HFF-Myc (cell line): ENCODE data around the gene UPF1.
"Not testable (repeated sequence)": the region's sequence is repeated elsewhere in the genome, so short reads cannot be mapped to it uniquely, and the experiment has no call there.

Source experiments
- DNase-seq: peaks from one replicate; pipeline ENCODE4 v3.0.0-alpha.2; 2011; ENCODE audit warnings: low read depth; ENCODE audit errors: extremely low read depth
- H3K4me3 ChIP-seq: replicated peaks from 2 replicates; pipeline ENCODE4 v1.5.1; 2011; ENCODE audit warnings: low read depth, mild to moderate bottlenecking, control low read depth, low read length
- CTCF ChIP-seq: IDR thresholded peaks from 2 replicates; pipeline ENCODE4 v1.5.1; 2012; ENCODE audit warnings: mild to moderate bottlenecking, low read depth, low read length, control low read depth; ENCODE audit errors: missing control alignments

The UPF1 gene

GRCh38 chr19:18807861-18808331 is 23.9 kb upstream of the UPF1 start:
- no peak overlapping the region for H3K4me3 ChIP-seq
- TF ChIP-seq CTCF: no peak
- no peak for DNase-seq

- no peak for DNase-seq
- no peak overlapping the region for H3K4me3 ChIP-seq
- no peak for TF ChIP-seq CTCF
These were observed 22.4 kb upstream of the UPF1 start for GRCh38 chr19:18809149-18809868.

- not testable (repeated sequence) for DNase-seq, H3K4me3 ChIP-seq
These were observed 20.1 kb upstream of the UPF1 start for GRCh38 chr19:18811638-18812037.

GRCh38 chr19:18814063-18814462 is 17.7 kb upstream of the UPF1 start:
- DNase-seq: no peak
- TF ChIP-seq CTCF: no peak
- H3K4me3 ChIP-seq: no peak overlapping the region

GRCh38 chr19:18815673-18816072 is 16.1 kb upstream of the UPF1 start:
- TF ChIP-seq CTCF: no peak
- no peak overlapping the region for H3K4me3 ChIP-seq
- no peak for DNase-seq

- DNase-seq, H3K4me3 ChIP-seq: not testable (repeated sequence)
These were observed 15.1 kb upstream of the UPF1 start for GRCh38 chr19:18816645-18817044.

- TF ChIP-seq CTCF: no peak
- DNase-seq: no peak
- no peak overlapping the region for H3K4me3 ChIP-seq
These were observed 14.2 kb upstream of the UPF1 start for GRCh38 chr19:18817574-18817973.

GRCh38 chr19:18828786-18829185 is 3.0 kb upstream of the UPF1 start:
- no peak for TF ChIP-seq CTCF
- DNase-seq: no peak
- H3K4me3 ChIP-seq: no peak overlapping the region
